SK-N-MC (cell line): Measurements from ENCODE around the gene LRIG1.

Experiments used
- EZH2 ChIP-seq: fragments of 200-600 bp; sonication (generic); IDR thresholded peaks from one replicate; pipeline ENCODE4 v1.6.1; 2017; ENCODE audit warnings: antibody characterized with exemption
- FOXP2 ChIP-seq: optimal IDR thresholded peaks from 2 replicates; pipeline ENCODE3; 2011; ENCODE audit warnings: mild to moderate bottlenecking, moderate library complexity; ENCODE audit not compliant: insufficient read depth; ENCODE audit errors: extremely low read length, control extremely low read depth
- POLR2AphosphoS5 ChIP-seq: IDR thresholded peaks from 2 replicates; pipeline ENCODE4 v1.6.1; 2012; ENCODE audit warnings: mild to moderate bottlenecking, low read depth, low read length, borderline replicate concordance

DNA sequence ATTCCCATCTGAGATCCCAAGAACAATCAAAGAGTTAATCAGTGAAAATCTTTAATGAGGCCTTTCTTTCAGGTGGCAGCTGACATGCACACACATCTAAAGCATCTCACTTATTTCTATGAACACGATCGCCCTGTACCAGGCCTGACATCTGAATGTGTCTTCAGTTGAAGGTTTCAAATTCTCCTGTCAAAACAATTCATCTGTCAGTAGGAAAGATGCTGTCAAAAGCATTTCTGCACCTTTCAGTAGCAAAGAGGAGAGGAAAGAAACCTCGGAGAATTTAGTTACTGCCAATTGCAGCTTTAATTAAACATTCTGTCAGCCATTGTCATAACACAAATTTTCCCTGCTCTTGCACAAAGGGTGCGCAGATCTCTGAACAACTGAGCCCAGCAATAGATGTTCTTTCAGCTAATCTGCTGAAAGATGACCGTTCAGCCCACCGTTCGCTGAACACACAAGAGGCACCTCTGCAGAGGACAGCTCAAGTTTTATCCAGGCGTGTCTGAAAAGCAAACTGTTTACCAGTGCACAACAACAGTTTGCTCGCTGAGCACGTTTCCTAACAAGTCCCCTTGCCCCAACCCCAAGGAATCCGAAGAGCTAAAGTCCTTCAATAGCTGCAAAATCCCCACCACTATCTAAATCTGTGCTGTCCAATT is 34.1 kb downstream of the LRIG1 start:
- no peak for TF ChIP-seq POLR2AphosphoS5
- TF ChIP-seq EZH2, result no peak
- TF ChIP-seq FOXP2, result no peak
